ENCODE measurements around the gene LAMA3.

Gene LAMA3

DNA sequence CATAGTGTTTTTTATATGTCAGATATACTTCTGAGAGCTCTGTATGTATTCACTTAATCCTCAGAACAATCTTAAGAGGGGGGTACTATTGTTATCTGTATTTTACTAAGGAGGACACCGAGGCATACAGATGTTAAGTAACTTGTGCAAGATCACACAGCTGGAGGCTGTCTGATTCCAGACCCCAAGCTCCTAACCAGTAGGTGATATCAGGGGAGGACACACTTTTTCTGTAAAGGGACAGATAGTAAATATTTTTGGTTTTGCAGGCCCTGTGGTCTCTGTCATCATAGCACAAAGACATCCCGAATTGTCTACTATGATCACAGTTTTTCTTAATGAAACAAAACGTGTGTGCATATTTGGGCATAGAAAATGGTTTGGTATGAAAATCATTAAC lies 143.7 kb downstream of the LAMA3 start:
- no peak for DNase-seq (ENCODE audit: extremely low read depth, low read depth)
- TF ChIP-seq, protein P1, sequence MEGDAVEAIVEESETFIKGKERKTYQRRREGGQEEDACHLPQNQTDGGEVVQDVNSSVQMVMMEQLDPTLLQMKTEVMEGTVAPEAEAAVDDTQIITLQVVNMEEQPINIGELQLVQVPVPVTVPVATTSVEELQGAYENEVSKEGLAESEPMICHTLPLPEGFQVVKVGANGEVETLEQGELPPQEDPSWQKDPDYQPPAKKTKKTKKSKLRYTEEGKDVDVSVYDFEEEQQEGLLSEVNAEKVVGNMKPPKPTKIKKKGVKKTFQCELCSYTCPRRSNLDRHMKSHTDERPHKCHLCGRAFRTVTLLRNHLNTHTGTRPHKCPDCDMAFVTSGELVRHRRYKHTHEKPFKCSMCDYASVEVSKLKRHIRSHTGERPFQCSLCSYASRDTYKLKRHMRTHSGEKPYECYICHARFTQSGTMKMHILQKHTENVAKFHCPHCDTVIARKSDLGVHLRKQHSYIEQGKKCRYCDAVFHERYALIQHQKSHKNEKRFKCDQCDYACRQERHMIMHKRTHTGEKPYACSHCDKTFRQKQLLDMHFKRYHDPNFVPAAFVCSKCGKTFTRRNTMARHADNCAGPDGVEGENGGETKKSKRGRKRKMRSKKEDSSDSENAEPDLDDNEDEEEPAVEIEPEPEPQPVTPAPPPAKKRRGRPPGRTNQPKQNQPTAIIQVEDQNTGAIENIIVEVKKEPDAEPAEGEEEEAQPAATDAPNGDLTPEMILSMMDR (IDR thresholded peaks at IDR 0.05; ENCODE audit: low read depth, low read length, missing control alignments), result no peak
- H3K4me3 ChIP-seq (replicated peaks; ENCODE audit: low read depth, low read length), result no peak overlapping the region

DNA sequence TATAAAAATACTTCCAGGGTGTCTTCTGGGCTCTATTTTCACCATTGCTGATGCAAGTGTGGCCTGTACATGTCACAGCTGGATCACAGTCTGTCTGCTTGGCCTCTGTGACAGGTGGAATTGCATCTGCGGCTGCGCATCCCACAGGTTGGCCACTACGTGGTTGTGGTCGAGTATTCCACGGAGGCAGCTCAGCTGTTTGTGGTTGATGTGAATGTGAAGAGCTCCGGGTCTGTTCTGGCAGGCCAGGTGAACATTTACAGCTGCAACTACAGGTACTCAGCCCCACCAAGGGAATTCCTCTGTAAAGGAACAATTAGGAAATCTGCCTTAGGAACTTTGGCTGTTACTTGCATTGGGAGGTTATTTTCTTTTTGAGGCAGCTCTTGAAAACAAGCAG lies 144.5 kb downstream of the LAMA3 start:
- TF ChIP-seq, protein P1 (IDR thresholded peaks at IDR 0.05; ENCODE audit: low read depth, low read length, missing control alignments), result no peak
- DNase-seq (ENCODE audit: extremely low read depth, low read depth), result no peak
- no peak overlapping the region for H3K4me3 ChIP-seq (replicated peaks; ENCODE audit: low read depth, low read length)

DNA sequence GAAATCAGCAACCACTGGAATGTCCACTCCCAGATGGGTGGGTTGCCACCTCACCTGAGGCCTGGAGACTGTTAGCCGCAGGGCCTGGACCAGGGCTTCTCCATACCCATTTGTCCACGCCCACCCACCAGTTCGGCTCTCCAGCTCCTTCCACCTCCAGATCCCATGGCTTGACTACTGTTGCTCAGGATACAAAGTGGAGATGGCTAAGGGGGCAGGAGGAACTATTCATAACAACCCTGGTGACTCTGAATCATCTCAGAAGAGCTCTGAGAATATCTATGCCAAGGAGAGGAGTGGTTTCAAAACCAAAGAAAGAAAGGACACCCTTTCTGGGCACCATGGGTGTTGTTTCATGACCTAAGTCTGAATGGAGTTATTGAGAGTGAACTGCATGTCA lies 145.8 kb downstream of the LAMA3 start:
- no peak for DNase-seq (ENCODE audit: extremely low read depth, low read depth)
- TF ChIP-seq, protein P1 (IDR thresholded peaks at IDR 0.05; ENCODE audit: low read depth, low read length, missing control alignments), result no peak
- no peak overlapping the region for H3K4me3 ChIP-seq (replicated peaks; ENCODE audit: low read depth, low read length)

DNA sequence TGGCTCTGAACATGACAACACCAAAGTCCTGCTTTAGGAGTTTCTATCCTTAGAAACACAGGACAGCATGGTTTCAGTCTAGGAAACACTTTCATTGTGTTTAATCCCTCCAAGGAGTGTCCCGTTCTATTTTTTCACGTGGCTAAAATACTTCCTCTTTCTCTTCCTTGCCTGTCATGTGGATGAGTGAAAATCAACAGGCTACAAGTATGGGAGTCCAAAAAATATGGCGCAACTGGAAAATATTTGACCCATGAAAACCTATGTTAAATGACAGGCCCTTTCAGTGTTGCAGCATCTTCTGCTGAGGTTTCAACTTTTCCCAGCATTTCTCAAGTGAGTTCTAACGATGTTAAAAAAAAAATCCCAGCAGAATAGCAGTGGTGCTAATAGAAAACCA lies 146.3 kb downstream of the LAMA3 start:
- TF ChIP-seq, protein P1 (IDR thresholded peaks at IDR 0.05; ENCODE audit: low read depth, low read length, missing control alignments), result no peak
- DNase-seq (ENCODE audit: extremely low read depth, low read depth), result no peak
- H3K4me3 ChIP-seq (replicated peaks; ENCODE audit: low read depth, low read length), result no peak overlapping the region

DNA sequence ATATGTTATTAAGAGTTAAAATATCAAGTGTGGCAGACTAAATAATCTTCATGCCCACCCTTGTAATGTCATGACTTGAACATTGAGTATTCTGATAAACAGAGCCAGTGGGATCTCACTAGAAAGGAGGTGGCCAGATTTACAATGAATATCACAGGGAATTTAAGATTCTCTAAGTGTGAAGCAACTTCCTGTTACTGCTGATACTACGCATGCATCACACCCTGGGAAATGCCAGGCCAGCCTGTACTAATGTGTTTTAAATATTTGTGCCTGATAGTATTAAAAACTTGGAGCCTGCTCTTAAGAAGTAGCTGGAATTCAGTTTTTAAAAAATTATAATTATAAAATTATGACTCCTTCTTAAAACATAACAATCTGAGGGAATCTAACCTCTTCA lies 148.3 kb downstream of the LAMA3 start:
- no peak overlapping the region for H3K4me3 ChIP-seq (replicated peaks; ENCODE audit: low read depth, low read length)
- TF ChIP-seq, protein P1 (IDR thresholded peaks at IDR 0.05; ENCODE audit: low read depth, low read length, missing control alignments), result no peak
- DNase-seq (ENCODE audit: extremely low read depth, low read depth), result no peak

DNA sequence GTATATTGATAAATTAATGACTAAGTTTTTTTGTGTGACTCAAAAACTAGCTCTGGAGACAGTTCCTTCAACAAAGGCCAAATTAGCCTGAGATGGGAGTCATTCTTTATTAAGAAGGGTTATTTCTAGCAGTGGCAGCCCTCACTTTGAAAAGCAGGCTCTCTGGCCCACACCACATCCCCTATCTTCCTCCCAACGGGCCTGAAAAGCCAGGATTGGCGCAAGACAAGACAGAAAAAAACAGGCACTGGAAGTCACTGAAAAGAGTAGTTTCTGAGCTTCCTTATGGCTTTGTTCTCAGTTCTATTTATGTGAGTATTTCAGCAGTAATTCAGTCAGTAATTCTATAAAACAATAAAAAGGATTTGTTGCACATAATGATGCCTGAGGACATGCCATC lies 149.0 kb downstream of the LAMA3 start:
- no peak for DNase-seq (ENCODE audit: extremely low read depth, low read depth)
- TF ChIP-seq, protein P1 (IDR thresholded peaks at IDR 0.05; ENCODE audit: low read depth, low read length, missing control alignments), result no peak
- no peak overlapping the region for H3K4me3 ChIP-seq (replicated peaks; ENCODE audit: low read depth, low read length)

DNA sequence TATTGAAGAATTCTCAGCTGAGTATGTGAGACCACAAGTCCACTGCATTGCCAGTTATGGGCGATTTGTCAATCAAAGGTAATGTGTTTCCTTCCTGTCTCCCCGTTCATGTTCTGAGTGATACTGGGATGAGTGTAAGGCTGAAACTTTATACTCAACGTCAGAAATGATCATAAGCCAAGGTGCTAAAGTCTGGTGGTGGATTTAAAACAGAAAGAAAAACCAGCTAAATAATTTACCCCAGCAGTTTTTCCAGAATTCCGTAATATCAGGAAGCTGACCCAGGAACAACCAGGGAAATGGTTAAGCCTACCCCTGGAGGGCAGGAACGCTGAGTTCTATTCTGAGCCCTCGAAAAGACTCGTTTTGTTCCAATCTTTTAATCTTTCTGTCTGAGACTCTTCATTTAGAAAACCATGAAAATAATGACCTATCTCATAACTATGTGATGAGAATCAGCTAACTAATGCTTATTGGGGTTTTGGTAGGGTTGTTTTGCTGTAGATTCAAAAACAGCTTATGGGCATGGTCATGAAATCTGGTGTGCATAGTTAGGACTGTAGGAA lies 149.6 kb downstream of the LAMA3 start:
- H3K4me3 ChIP-seq (replicated peaks; ENCODE audit: low read depth, low read length), result no peak overlapping the region
- no peak for DNase-seq (ENCODE audit: extremely low read depth, low read depth)
- TF ChIP-seq, protein P1 (IDR thresholded peaks at IDR 0.05; ENCODE audit: low read depth, low read length, missing control alignments), result no peak
